K562 treated with DMSO at 1 percent for 12 hours (cell line): ENCODE measurements around the gene BLOC1S4. TPM values are rescaled to one million over a fixed set of nuclear protein-coding genes. Genes with fewer than 3 reads are reported as not detected.

ENCODE experiments used
- total RNA-seq: library from RNA; unstranded; fragments of 300-600 nt; gene quantifications from 2 replicates; pipeline ENCODE4 v1.2.3, GENCODE V29; 2022; ENCODE audit not compliant: insufficient read depth

BLOC1S4 gene
- total RNA-seq = 36.1 and 37.4 TPM in 2 replicates

GRCh38 chr4:6716018-6716911, at the start of gene BLOC1S4:
TSS of gene BLOC1S4 (plus strand) at chr4:6716174. CDS start at chr4:6716210, 36 bp downstream.

GRCh38 chr4:6693231-6694176, 22.5 kb upstream of the BLOC1S4 start, which contains the start of gene S100P:
TSS of gene S100P (plus strand) at chr4:6693878. CDS start at chr4:6693933, 55 bp downstream.

DNA sequence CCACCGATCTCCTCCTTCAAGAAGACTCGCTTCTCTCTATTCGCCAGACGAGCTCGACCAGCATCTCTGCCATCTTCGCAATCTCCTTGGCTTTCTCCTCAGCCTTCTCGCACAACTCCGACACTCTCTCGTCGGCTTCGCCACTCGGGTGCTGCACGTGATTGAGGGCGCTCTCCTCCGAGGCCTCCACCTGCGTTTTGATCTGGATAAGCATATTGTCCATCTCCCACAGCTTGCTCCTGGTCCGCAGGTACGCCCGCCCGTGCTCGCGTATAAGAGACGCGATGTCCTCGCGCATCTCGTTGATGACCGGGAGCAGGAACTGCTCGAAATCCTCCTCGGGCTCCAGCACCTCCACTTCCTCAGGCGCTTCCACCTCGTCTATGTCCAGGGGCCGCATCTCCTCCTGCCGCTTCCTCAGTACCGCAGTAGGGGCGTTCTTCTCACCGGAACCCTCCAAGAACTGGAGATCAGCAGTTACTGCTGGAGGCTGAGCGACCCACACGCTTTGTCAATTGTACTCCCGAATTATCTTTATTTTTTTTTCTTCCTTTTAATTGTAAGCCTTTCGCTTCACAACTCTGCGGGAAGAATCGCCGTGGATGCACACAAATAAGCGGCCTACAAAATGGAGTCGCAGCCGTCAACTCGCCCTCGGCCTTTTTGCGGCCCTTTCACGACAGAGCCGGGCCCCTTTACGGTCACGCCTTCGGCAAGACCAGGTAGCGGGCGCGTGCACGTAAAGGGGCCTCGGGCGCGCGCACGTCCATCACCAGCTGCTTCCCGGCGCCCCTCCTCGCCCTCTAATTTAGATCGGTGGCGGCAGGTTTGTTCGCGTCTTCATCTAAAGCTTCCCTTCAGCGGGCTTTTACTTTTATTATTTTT, 6.5 kb upstream of the BLOC1S4 start, which contains the start of gene MRFAP1L1:
Gene MRFAP1L1 (minus strand): TSS at position 636 of the 885 bp plus-strand sequence. CDS start 236 bp downstream, at position 400.

Other genes with a start within 250 kb of the BLOC1S4 start
- not detected in 2 replicates for gene PPP2R2C, start 243.6 kb upstream of the BLOC1S4 start, total RNA-seq
- 6.6 and 30.3 TPM in 2 replicates for gene MAN2B2, start 141.0 kb upstream of the BLOC1S4 start, total RNA-seq
- 346 and 408 TPM in 2 replicates for gene MRFAP1, start 75.5 kb upstream of the BLOC1S4 start, total RNA-seq
- gene S100P, start 22.3 kb upstream of the BLOC1S4 start, total RNA-seq = 77.1 and 186 TPM in 2 replicates
- gene MRFAP1L1, start 6.3 kb upstream of the BLOC1S4 start, total RNA-seq = 73.5 and 101 TPM in 2 replicates
- 4.3 and 22.8 TPM in 2 replicates for gene KIAA0232, start 66.6 kb downstream of the BLOC1S4 start, total RNA-seq
- 20.7 and 60.0 TPM in 2 replicates for gene TBC1D14, start 193.7 kb downstream of the BLOC1S4 start, total RNA-seq